ENCODE results near the gene MRM3.

DNA sequence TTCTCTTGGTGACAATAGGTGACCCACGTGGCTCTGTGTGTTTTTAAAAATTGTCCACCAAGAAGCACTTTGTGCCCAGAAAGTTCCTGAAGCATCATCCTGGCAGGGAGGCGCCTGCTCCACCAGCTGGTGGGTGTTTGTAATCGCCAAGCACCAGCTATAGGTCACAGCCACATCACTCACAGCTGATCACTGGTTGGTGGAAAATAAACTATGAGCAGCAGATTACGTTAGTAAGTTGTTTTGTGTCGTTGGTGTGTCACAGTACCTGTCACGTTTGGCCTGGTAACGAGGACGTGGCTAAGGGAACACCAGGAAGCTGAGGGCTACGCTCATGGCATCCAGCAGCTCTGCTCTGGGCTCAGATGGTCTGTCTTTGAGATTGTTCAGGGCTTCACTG, 10.1 kb downstream of the MRM3 start:
- TF ChIP-seq CTCF (IDR thresholded peaks at IDR 0.05), result no peak
- TF ChIP-seq POLR2A (IDR thresholded peaks at IDR 0.05), result no peak
